ENCODE results near the gene NUP62CL. TPM values are rescaled to one million over a fixed set of nuclear protein-coding genes. Genes with fewer than 3 reads are reported as not detected.

NUP62CL gene
- total RNA-seq, 2 experiments from 2014 or later = 10.6 to 37.6 TPM

GRCh38 chrX:107117993-107118321 is 88.3 kb downstream of the NUP62CL start:
- H4K20me1 ChIP-seq (ENCODE audit: insufficient read depth, low read length) = no peaks in the 10 kb centered on the region; the same call in 1 of the 2 replicates
- H3K4me3 ChIP-seq (ENCODE audit: low read depth, low read length, poor library complexity, severe bottlenecking) = peak overlapping the region; percentile 88
- peak overlapping the region; percentile 86 for H3K4me2 ChIP-seq (ENCODE audit: low read length)
- no peaks in the 10 kb centered on the region for H3K9me3 ChIP-seq (ENCODE audit: low read length)
- peak overlapping the region; percentile 34 for H3K27ac ChIP-seq (ENCODE audit: low read depth, low read length, poor library complexity, severe bottlenecking)
- H3K36me3 ChIP-seq (ENCODE audit: insufficient read depth, low read length) = peaks cover 40% of the 10 kb centered on the region
- no peak for TF ChIP-seq EZH2phosphoT487 (IDR thresholded peaks at IDR 0.05; ENCODE audit: borderline replicate concordance, low read depth, low read length)
- H2AFZ ChIP-seq (ENCODE audit: low read length) = peak overlapping the region; percentile 96; the same call in 1 of the 2 replicates
- DNase-seq (ENCODE audit: low spot score) = peak; percentile 18
- ChIA-PET POLR2A (no interaction called here), CTCF (ENCODE audit: unreplicated experiment) (no interaction called here)
- no TSS peak for BruUV-seq (replicated peaks)
- H3K9me2 ChIP-seq (ENCODE audit: insufficient read depth, low read length) = no peaks in the 10 kb centered on the region
- intact Hi-C loops (cut with micrococcal nuclease; ENCODE audit: unreplicated experiment) = loop anchor here (5.0 to 10.0 kb wide), 2 partner anchors 89 to 113 kb away; partner anchors contain the start of genes DNAAF6, MORC4 and NUP62CL
- H3K4me1 ChIP-seq (ENCODE audit: insufficient read depth, low read length, poor library complexity, severe bottlenecking) = peaks cover 9% of the 10 kb centered on the region
- peaks cover 9% of the 10 kb centered on the region; the same call in 1 of the 2 replicates for H3K79me2 ChIP-seq (ENCODE audit: insufficient read depth, low read depth, low read length)

GRCh38 chrX:107107459-107107858 is 98.8 kb downstream of the NUP62CL start:
- CTCF ChIA-PET (ENCODE audit: unreplicated experiment) = no interaction called here
- TF ChIP-seq CTCF (conservative IDR thresholded peaks at IDR 0.05; ENCODE audit: low read length) (no peak), EZH2phosphoT487 (IDR thresholded peaks at IDR 0.05; ENCODE audit: borderline replicate concordance, low read depth, low read length) (no peak)
- intact Hi-C loops (cut with micrococcal nuclease; ENCODE audit: unreplicated experiment) = no loop called here
- no peaks in the 10 kb centered on the region for H3K4me1 ChIP-seq (ENCODE audit: insufficient read depth, low read length, poor library complexity, severe bottlenecking)
- H3K27ac ChIP-seq (ENCODE audit: low read depth, low read length, poor library complexity, severe bottlenecking) = no peak overlapping the region
- H3K4me2 ChIP-seq (ENCODE audit: low read length) = no peak overlapping the region
- no peaks in the 10 kb centered on the region for H4K20me1 ChIP-seq (ENCODE audit: insufficient read depth, low read length)
- H3K9me2 ChIP-seq (ENCODE audit: insufficient read depth, low read length) = no peaks in the 10 kb centered on the region
- no peaks in the 10 kb centered on the region for H3K79me2 ChIP-seq (ENCODE audit: insufficient read depth, low read depth, low read length)
- H3K9me3 ChIP-seq (ENCODE audit: low read length) = no peaks in the 10 kb centered on the region
- no peak for DNase-seq (ENCODE audit: low spot score)
- H3K36me3 ChIP-seq (ENCODE audit: insufficient read depth, low read length) = peaks cover 30% of the 10 kb centered on the region
- H2AFZ ChIP-seq (ENCODE audit: low read length) = no peak overlapping the region
- no peak overlapping the region for H3K4me3 ChIP-seq (ENCODE audit: low read depth, low read length, poor library complexity, severe bottlenecking)
- no TSS peak for BruUV-seq (replicated peaks)
- POLR2A ChIA-PET = interaction anchor here (1.1 to 1.9 kb wide), 2 partner anchors 11 kb away, joined by 3 to 4 read pairs; partner anchors contain the start of gene RBM41

GRCh38 chrX:107102980-107103379 is 103.3 kb downstream of the NUP62CL start:
- TF ChIP-seq CTCF (conservative IDR thresholded peaks at IDR 0.05; ENCODE audit: low read length) = peak; percentile 30; the same call in 1 of the 2 replicates
- no peak for TF ChIP-seq EZH2phosphoT487 (IDR thresholded peaks at IDR 0.05; ENCODE audit: borderline replicate concordance, low read depth, low read length)
- H3K4me1 ChIP-seq (ENCODE audit: insufficient read depth, low read length, poor library complexity, severe bottlenecking) = no peaks in the 10 kb centered on the region
- ChIA-PET CTCF (ENCODE audit: unreplicated experiment) (no interaction called here), POLR2A (no interaction called here)
- H3K4me2 ChIP-seq (ENCODE audit: low read length) = no peak overlapping the region
- H3K36me3 ChIP-seq (ENCODE audit: insufficient read depth, low read length) = peaks cover 23% of the 10 kb centered on the region
- H3K79me2 ChIP-seq (ENCODE audit: insufficient read depth, low read depth, low read length) = no peaks in the 10 kb centered on the region
- DNase-seq (ENCODE audit: low spot score) = no peak
- no peak overlapping the region for H3K4me3 ChIP-seq (ENCODE audit: low read depth, low read length, poor library complexity, severe bottlenecking)
- intact Hi-C loops (cut with micrococcal nuclease; ENCODE audit: unreplicated experiment) = no loop called here
- no peak overlapping the region for H3K27ac ChIP-seq (ENCODE audit: low read depth, low read length, poor library complexity, severe bottlenecking)
- no peak overlapping the region for H2AFZ ChIP-seq (ENCODE audit: low read length)
- no peaks in the 10 kb centered on the region for H3K9me3 ChIP-seq (ENCODE audit: low read length)
- no TSS peak for BruUV-seq (replicated peaks)
- H4K20me1 ChIP-seq (ENCODE audit: insufficient read depth, low read length) = no peaks in the 10 kb centered on the region
- H3K9me2 ChIP-seq (ENCODE audit: insufficient read depth, low read length) = no peaks in the 10 kb centered on the region
